Thoracic aorta (tissue), 2 donors: ENCODE measurements around the gene THUMPD2. TPM values are rescaled to one million over a fixed set of nuclear protein-coding genes. Genes with fewer than 3 reads are reported as not detected.
"Not testable (repeated sequence)": the region's sequence is repeated elsewhere in the genome, so short reads cannot be mapped to it uniquely, and the experiment has no call there.

Source experiments
- ATAC-seq: fragments of 150-250 bp; one replicate; pipeline ENCODE4 v1.8.0; 2017; ENCODE audit warnings: low read depth; ENCODE audit not compliant: insufficient number of reproducible peaks, low FRiP score
- DNase-seq: peaks from one replicate; pipeline ENCODE4 v3.0.0-alpha.2; 2020; ENCODE audit warnings: low spot score
- H3K27ac ChIP-seq, 2 donors: fragments of 200-600 bp; sonication (generic); 1 replicate in 1 of 2; 2 replicates in 1 of 2; pipeline ENCODE4 v1.5.1; 2016; ENCODE audit warnings: mild to moderate bottlenecking in 2 of 2, moderate library complexity in 2 of 2
- H3K27me3 ChIP-seq: fragments of 200-600 bp; sonication (generic); replicated peaks from 2 replicates; pipeline ENCODE4 v1.6.0; 2016; ENCODE audit warnings: mild to moderate bottlenecking; ENCODE audit not compliant: insufficient read depth
- H3K36me3 ChIP-seq: fragments of 200-600 bp; sonication (generic); one replicate; pipeline ENCODE4 v1.5.1; 2016
- H3K4me1 ChIP-seq, 2 donors: fragments of 200-600 bp; sonication (generic); 1 replicate in 1 of 2; 2 replicates in 1 of 2; pipeline versions ENCODE4 v1.5.1 to v1.6.0; 2016; ENCODE audit warnings: low read depth in 2 of 2, mild to moderate bottlenecking in 1 of 2; ENCODE audit not compliant: control insufficient read depth in 1 of 2
- H3K4me3 ChIP-seq: fragments of 200-600 bp; sonication (generic); 2 replicates; pipeline ENCODE4 v1.5.1; 2016; ENCODE audit warnings: mild to moderate bottlenecking
- H3K9me3 ChIP-seq: fragments of 200-600 bp; sonication (generic); 2 replicates; pipeline ENCODE4 v1.5.1; 2016
- total RNA-seq, 2 donors: library from RNA; depleted of rRNA; stranded (reverse); fragments of >200 nt; gene quantifications; one replicate each; pipeline versions ENCODE4 v1.1.0 to v1.2.3, GENCODE V29; 2016
- TF ChIP-seq, protein P1 (sequence below): fragments of 200-600 bp; sonication (generic); IDR thresholded peaks from one replicate; pipeline ENCODE4 v1.5.1; 2019; ENCODE audit warnings: antibody characterized with exemption

Gene THUMPD2
- total RNA-seq, 2 donors from 2014 or later: 29.1 to 32.0 TPM

DNA sequence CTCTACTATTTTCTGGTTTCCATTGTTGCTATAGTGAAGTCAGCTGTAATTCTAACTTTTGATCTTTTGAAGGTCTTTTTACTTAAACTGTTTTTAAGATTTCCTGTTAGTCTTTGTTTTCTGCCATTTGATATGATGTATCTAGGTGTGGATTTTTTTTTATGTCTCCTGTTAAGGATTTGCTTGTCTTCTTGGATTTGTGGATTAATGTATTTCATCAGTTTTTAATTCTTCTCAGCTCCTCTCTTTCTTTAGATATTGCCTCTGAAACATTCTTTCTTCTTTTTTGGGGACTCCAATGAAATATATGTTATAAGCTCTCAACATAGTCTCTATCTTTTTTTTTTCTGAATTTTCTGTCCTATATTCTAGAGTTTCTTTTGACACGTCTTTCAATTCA is 24.8 kb upstream of the THUMPD2 start:
- TF ChIP-seq, protein P1, sequence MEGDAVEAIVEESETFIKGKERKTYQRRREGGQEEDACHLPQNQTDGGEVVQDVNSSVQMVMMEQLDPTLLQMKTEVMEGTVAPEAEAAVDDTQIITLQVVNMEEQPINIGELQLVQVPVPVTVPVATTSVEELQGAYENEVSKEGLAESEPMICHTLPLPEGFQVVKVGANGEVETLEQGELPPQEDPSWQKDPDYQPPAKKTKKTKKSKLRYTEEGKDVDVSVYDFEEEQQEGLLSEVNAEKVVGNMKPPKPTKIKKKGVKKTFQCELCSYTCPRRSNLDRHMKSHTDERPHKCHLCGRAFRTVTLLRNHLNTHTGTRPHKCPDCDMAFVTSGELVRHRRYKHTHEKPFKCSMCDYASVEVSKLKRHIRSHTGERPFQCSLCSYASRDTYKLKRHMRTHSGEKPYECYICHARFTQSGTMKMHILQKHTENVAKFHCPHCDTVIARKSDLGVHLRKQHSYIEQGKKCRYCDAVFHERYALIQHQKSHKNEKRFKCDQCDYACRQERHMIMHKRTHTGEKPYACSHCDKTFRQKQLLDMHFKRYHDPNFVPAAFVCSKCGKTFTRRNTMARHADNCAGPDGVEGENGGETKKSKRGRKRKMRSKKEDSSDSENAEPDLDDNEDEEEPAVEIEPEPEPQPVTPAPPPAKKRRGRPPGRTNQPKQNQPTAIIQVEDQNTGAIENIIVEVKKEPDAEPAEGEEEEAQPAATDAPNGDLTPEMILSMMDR: no peak
- ATAC-seq: no peak
- peaks cover 0 to 4% of the 10 kb centered on the region in 2 donors for H3K4me1 ChIP-seq
- H3K36me3 ChIP-seq: no peaks in the 10 kb centered on the region
- H3K27me3 ChIP-seq: no peaks in the 10 kb centered on the region
- H3K4me3 ChIP-seq: no peak overlapping the region
- no peaks in the 10 kb centered on the region for H3K9me3 ChIP-seq
- H3K27ac ChIP-seq: no peak overlapping the region
- DNase-seq: no peak

DNA sequence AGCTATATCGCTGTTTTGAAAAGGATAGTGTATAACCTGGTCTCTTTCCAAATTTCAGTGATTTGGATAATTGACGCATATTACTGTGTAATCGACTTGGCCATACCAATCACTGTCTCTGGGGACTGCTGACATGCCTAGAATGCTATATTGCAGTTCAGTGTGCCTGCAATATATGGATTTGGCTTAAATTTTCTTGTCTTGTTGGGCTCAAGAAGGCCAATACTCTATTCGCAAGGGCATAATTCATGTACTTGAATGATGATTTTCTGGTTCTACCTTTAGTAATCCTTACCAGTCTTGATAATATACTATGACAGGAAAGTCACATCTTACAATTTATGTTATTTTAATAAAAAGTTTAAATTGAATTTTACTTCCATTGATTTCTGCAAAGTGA is 21.7 kb upstream of the THUMPD2 start:
- no peak for DNase-seq
- no peaks in the 10 kb centered on the region for H3K27me3 ChIP-seq
- no peaks in the 10 kb centered on the region for H3K36me3 ChIP-seq
- TF ChIP-seq, protein P1: no peak
- no peak overlapping the region for H3K4me3 ChIP-seq
- ATAC-seq: no peak
- peaks cover 0 to 12% of the 10 kb centered on the region in 2 donors for H3K4me1 ChIP-seq
- H3K27ac ChIP-seq: no peak overlapping the region
- no peaks in the 10 kb centered on the region for H3K9me3 ChIP-seq

DNA sequence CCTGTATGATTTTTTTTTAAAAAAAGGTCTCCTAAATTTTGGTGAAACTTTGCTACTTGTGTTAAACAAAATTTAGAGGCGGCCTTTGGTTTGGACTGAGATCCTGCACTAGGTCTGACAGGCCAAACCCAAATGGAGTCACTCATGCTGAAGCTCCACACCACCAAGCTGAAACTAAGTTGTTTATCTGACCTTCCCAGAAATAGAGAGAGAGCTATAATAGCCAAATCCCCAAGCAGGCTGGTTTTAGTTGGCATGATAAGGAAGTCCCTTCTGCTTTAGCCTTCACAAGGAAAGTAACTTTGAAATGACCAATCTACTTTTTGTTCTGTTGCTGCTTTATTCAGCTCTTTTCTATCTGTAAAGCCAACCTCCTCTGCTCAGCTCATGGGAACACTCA is 17.1 kb upstream of the THUMPD2 start:
- Histone ChIP-seq H3K4me3 (no peak overlapping the region), H3K36me3 (no peaks in the 10 kb centered on the region), H3K27ac (peak overlapping the region in 1 of 2 donors; percentile 61), H3K9me3 (no peaks in the 10 kb centered on the region), H3K4me1 (peaks cover 0 to 19% of the 10 kb centered on the region in 2 donors), H3K27me3 (no peaks in the 10 kb centered on the region)
- TF ChIP-seq, protein P1: no peak
- no peak for ATAC-seq
- DNase-seq: no peak

DNA sequence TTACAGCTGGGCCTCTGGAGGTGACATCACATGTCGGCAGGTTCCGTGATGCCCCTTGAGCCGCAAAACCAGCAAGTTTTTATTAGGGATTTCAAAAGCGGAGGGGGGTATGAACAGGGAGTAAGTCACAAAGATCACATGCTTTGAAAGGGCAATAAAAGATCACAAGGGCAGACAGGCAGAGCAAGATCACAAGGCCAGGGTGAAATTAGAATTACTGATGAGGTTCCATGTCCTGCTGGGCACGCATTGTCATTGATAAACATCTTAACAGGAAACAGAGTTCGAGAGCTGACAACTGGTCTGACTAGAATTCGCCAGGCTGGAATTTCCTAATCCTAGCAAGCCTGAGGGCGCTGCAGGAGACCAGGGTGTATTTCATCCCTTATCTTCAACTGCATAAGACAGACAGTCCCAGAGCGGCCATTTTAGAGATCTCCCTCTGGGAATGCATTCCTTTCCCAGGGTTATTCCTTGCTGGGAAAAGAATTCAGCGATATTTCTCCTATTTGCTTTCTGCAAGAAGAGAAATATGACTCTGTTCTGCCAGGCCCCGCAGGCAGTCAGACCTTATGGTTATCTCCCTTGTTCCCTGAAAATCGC is 11.3 kb upstream of the THUMPD2 start:
- DNase-seq, H3K27ac ChIP-seq, H3K36me3 ChIP-seq, H3K9me3 ChIP-seq, H3K4me3 ChIP-seq, H3K27me3 ChIP-seq, ATAC-seq, H3K4me1 ChIP-seq: not testable (repeated sequence)

DNA sequence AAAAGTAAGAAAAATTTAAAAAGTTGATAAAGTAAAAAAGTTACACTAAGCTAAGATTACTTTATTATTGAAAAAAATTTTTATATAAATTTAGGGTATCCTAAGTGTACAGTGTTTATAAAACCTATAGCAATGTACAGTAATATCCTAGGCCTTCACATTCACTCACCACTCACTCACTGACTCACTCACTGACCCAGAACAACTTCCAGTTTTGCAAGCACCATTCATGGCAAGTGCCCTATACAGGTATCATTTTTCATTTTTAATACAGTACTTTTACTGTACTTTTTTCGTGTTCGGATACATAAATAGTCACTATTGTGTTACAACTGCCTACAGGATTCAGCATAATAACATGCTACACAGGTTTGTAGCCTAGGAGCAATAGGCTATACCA is 8.9 kb upstream of the THUMPD2 start:
- TF ChIP-seq, protein P1: no peak
- Histone ChIP-seq H3K36me3 (no peaks in the 10 kb centered on the region), H3K27me3 (no peaks in the 10 kb centered on the region), H3K4me1 (no peaks in the 10 kb centered on the region), H3K9me3 (no peaks in the 10 kb centered on the region), H3K27ac (no peak overlapping the region), H3K4me3 (no peak overlapping the region)
- DNase-seq (no peak), ATAC-seq (no peak)
